ENCODE measurements around the gene GALE.
"Not testable (repeated sequence)": the region's sequence is repeated elsewhere in the genome, so short reads cannot be mapped to it uniquely, and the experiment has no call there.

The GALE gene

GRCh38 chr1:23799570-23800399 lies 769 bp downstream of the GALE start:
- Mint-ChIP-seq H3K27ac (peak overlapping the region; percentile 87), H3K36me3 (peaks cover 1% of the 10 kb centered on the region), H3K9me3 (no peaks in the 10 kb centered on the region), H3K27me3 (no peaks in the 10 kb centered on the region), H3K4me3 (peak overlapping the region; percentile 93), H3K4me1 (peaks cover 11% of the 10 kb centered on the region)

GRCh38 chr1:23799255-23799569 lies 1.3 kb downstream of the GALE start:
- Mint-ChIP-seq H3K36me3 (peaks cover 1% of the 10 kb centered on the region), H3K27me3 (no peaks in the 10 kb centered on the region), H3K27ac (no peak overlapping the region), H3K9me3 (no peaks in the 10 kb centered on the region), H3K4me3 (peak overlapping the region; percentile 93), H3K4me1 (peaks cover 11% of the 10 kb centered on the region)

- Mint-ChIP-seq H3K4me3 (no peak overlapping the region), H3K27ac (no peak overlapping the region), H3K4me1 (peaks cover 11% of the 10 kb centered on the region), H3K9me3 (no peaks in the 10 kb centered on the region), H3K36me3 (peaks cover 1% of the 10 kb centered on the region), H3K27me3 (no peaks in the 10 kb centered on the region)
Measured at GRCh38 chr1:23798662-23799142, 1.9 kb downstream of the GALE start.

GRCh38 chr1:23797478-23798448 lies 2.8 kb downstream of the GALE start:
- no peaks in the 10 kb centered on the region for H3K27me3 Mint-ChIP-seq
- no peak overlapping the region for H3K27ac Mint-ChIP-seq
- H3K4me1 Mint-ChIP-seq: peaks cover 11% of the 10 kb centered on the region
- no peak overlapping the region for H3K4me3 Mint-ChIP-seq
- H3K9me3 Mint-ChIP-seq: no peaks in the 10 kb centered on the region
- peaks cover 1% of the 10 kb centered on the region for H3K36me3 Mint-ChIP-seq

GRCh38 chr1:23796466-23797271 lies 3.9 kb downstream of the GALE start:
- Mint-ChIP-seq H3K4me1 (peaks cover 14% of the 10 kb centered on the region), H3K36me3 (peaks cover 1% of the 10 kb centered on the region), H3K9me3 (no peaks in the 10 kb centered on the region), H3K27ac (no peak overlapping the region), H3K27me3 (no peaks in the 10 kb centered on the region), H3K4me3 (no peak overlapping the region)

- Mint-ChIP-seq H3K27ac (no peak overlapping the region), H3K36me3 (peaks cover 1% of the 10 kb centered on the region), H3K9me3 (no peaks in the 10 kb centered on the region), H3K4me3 (no peak overlapping the region), H3K27me3 (no peaks in the 10 kb centered on the region), H3K4me1 (peaks cover 15% of the 10 kb centered on the region)
Measured at GRCh38 chr1:23795676-23796465, 4.7 kb downstream of the GALE start.

- H3K4me1 Mint-ChIP-seq: peaks cover 20% of the 10 kb centered on the region
- not testable (repeated sequence) for H3K27me3 Mint-ChIP-seq, H3K36me3 Mint-ChIP-seq, H3K9me3 Mint-ChIP-seq, H3K4me3 Mint-ChIP-seq
- peak overlapping the region; percentile 17 for H3K27ac Mint-ChIP-seq
Measured at GRCh38 chr1:23794732-23795182, 5.8 kb downstream of the GALE start.

- Mint-ChIP-seq H3K9me3 (no peaks in the 10 kb centered on the region), H3K27me3 (no peaks in the 10 kb centered on the region), H3K27ac (no peak overlapping the region), H3K36me3 (peaks cover 1% of the 10 kb centered on the region), H3K4me1 (peaks cover 22% of the 10 kb centered on the region), H3K4me3 (no peak overlapping the region)
Measured at GRCh38 chr1:23793861-23794731, 6.5 kb downstream of the GALE start.

GRCh38 chr1:23793018-23793781 lies 7.4 kb downstream of the GALE start:
- H3K9me3 Mint-ChIP-seq: no peaks in the 10 kb centered on the region
- peak overlapping the region; percentile 27 for H3K27ac Mint-ChIP-seq
- H3K4me1 Mint-ChIP-seq: peaks cover 22% of the 10 kb centered on the region
- H3K4me3 Mint-ChIP-seq: no peak overlapping the region
- no peaks in the 10 kb centered on the region for H3K36me3 Mint-ChIP-seq
- no peaks in the 10 kb centered on the region for H3K27me3 Mint-ChIP-seq

- H3K27ac Mint-ChIP-seq: peak overlapping the region; percentile 86
- no peaks in the 10 kb centered on the region for H3K36me3 Mint-ChIP-seq
- peak overlapping the region; percentile 94 for H3K4me3 Mint-ChIP-seq
- no peaks in the 10 kb centered on the region for H3K27me3 Mint-ChIP-seq
- H3K4me1 Mint-ChIP-seq: peaks cover 22% of the 10 kb centered on the region
- no peaks in the 10 kb centered on the region for H3K9me3 Mint-ChIP-seq
Measured at GRCh38 chr1:23792151-23792945, 8.2 kb downstream of the GALE start.

GRCh38 chr1:23791516-23792047 lies 9.0 kb downstream of the GALE start:
- no peaks in the 10 kb centered on the region for H3K27me3 Mint-ChIP-seq
- H3K4me3 Mint-ChIP-seq: peak overlapping the region; percentile 94
- peaks cover 5% of the 10 kb centered on the region for H3K36me3 Mint-ChIP-seq
- peaks cover 22% of the 10 kb centered on the region for H3K4me1 Mint-ChIP-seq
- H3K9me3 Mint-ChIP-seq: no peaks in the 10 kb centered on the region
- H3K27ac Mint-ChIP-seq: peak overlapping the region; percentile 96

- Mint-ChIP-seq H3K27ac (peak within 1 kb of the TSS; percentile 97), H3K4me1 (peaks cover 22% of the 10 kb centered on the region), H3K9me3 (no peaks in the 10 kb centered on the region), H3K36me3 (peaks cover 10% of the 10 kb centered on the region), H3K4me3 (peak within 1 kb of the TSS; percentile 94), H3K27me3 (no peaks in the 10 kb centered on the region)
Measured at GRCh38 chr1:23790696-23791515, 9.6 kb downstream of the GALE start, which contains the start of gene LYPLA2. LYPLA2 (plus strand) TSS chr1:23791145; CDS start chr1:23792683, 1,538 bp downstream.
